ENCODE data around the gene MKX.

Gene MKX

GRCh38 chr10:27742195-27743011, 3.2 kb downstream of the MKX start:
- peak; percentile 88 for DNase-seq

GRCh38 chr10:27741173-27742091, 4.2 kb downstream of the MKX start:
- DNase-seq: peak; percentile 4

DNA sequence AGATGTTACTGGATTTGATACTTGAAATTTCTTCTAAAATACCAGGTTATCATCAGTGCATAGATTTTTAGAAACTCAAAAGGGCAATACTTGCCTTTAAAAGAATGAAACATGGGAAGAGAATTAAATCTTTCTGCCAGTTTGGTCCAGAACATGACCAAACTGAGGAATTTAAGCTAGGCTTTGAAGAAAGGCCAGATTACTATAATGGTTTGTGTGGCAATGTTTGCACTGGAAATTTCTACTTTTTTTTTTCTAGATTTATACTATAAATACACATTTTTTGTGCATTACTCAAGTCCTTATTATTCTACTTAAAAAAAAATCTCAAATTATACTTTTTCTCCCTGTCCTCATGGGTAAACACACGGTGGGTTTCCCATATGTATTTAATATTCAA, 9.2 kb downstream of the MKX start:
- no peak for DNase-seq

GRCh38 chr10:27730041-27730440, 15.6 kb downstream of the MKX start:
- no peak for DNase-seq

DNA sequence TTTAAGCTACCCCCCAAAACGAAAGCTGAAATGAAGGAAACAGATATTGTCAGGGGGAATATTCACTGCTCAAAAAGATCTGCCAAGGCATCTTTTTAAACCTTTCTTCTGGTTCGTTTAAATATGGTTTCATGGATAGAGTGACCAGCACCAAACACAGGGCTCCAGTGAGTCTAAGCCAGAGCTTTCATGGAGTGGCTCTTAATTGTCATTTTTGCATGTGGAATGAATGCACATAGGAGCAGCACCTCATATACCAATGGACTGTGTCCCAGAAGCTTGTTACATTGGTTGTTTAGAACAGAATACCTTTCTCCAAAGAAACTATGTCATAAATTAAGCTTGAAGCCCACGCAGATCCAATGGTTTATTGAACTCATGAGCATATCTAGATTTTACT, 17.3 kb downstream of the MKX start:
- DNase-seq: no peak

GRCh38 chr10:27724287-27724686, 21.3 kb downstream of the MKX start:
- no peak for DNase-seq

GRCh38 chr10:27723436-27723835, 22.2 kb downstream of the MKX start:
- DNase-seq: no peak

DNA sequence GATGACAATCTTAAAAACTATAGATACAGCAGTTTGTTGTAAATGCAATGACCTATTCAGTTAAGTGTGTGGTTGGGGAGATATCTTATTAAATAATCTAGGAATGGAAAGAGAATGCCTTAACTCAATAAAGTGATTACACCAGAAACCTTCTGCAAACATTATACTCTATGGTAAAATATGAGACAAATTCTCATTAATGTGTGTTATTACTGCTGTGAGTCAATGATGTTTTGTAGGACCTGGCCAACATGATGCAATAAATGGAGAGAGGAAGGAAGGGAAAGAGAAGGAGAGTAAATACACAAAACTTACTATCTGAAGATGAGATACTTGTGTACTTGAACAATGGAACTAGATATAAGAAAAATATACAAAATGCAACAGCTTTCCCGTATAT, 25.1 kb downstream of the MKX start:
- DNase-seq: no peak

DNA sequence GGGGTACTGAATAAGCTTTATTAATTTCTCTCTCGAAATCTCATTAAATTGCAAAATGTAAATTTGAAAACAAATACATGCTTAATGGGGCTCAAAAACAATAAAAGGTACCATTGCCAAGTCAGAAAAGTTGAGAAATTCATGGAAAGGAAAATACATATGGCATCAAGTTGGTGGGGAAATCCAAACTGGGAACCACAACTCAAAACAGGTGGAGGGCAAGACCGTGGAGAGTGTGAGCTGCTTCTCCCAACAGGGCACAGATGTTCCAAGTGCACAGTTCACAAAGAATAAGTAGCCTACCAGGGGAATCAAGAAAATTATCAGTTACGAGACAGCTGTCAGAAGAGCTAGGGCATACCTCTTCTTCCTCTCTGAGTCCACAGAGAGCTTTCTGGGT, 26.6 kb downstream of the MKX start:
- no peak for DNase-seq

GRCh38 chr10:27717861-27718260, 27.8 kb downstream of the MKX start:
- DNase-seq: no peak

DNA sequence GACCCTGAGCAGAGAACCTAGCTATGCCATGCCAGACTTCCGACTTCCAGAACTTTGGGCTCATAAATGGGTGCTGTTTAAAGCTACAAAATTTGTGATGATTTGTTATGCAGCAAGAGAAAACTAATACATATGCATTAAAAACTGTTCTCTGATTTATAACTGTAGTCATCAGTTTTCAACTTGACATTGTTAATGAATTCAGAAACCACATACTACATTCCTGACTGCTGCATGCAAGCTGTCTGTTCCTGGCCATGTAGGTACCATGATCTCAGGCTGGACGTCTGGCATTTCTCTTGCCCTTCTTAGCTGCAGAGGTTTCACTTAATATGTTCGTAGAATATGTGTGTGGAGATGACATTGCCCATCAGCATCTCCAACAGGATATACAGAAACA, 28.4 kb downstream of the MKX start:
- DNase-seq: no peak

DNA sequence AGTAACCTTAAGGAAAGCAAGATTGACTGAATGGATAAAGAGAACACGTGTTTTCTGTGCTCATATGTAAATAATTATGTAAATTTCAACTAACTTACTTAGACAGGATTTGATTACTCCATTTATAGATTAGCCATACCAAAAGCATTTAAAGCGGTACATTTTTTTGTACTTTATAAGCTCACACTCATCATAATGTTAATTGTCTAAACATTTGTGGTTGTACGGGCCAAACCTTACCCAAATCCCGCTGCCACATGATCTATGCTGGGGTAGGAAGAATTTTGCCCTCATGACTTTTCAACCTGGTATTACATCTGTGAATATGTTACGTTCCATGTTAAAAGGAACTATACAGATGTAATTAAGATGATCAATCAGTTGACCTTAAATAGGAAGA, 29.1 kb downstream of the MKX start:
- DNase-seq: no peak

DNA sequence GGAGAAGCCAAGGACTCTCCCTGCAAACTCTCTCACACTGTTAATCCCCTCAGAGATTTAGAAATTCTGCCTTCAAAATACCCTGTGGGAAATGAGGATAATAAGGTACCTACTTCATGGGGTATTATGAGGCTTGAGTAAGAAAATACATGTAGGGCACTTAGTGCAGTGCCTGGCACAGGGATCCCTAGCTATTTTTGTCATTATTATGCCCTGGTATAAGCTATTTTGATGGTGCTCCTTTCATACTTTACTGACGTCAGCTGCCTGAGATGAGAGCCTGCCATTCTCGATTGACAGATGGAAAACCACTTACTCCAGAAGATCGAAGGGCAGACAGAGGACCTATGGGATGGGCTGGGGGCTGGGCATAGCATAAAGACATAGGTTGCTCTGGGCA, 30.1 kb downstream of the MKX start:
- no peak for DNase-seq

GRCh38 chr10:27714349-27714748, 31.3 kb downstream of the MKX start:
- DNase-seq: no peak

- no peak for DNase-seq
Measured at GRCh38 chr10:27713941-27714340, 31.7 kb downstream of the MKX start.

DNA sequence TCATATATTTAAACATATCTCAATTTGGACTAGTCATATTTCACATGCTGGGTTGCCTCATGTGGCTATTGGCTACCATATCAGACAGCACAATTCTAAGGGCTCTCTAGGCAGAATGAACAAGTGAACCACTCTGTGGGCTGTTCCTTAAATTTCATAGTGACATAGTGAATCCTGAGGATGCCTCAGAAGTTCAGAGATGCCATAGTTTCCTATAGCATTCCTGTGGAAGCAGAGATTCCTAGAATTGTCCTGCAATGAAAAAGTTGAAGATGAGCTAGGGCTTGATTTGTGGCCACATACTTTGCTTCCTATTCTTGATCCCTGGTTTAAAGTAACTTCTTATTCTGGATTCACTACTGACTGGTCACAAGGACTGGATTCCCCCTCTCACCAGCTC, 35.6 kb downstream of the MKX start:
- DNase-seq: no peak

GRCh38 chr10:27709304-27709703, 36.3 kb downstream of the MKX start:
- no peak for DNase-seq

DNA sequence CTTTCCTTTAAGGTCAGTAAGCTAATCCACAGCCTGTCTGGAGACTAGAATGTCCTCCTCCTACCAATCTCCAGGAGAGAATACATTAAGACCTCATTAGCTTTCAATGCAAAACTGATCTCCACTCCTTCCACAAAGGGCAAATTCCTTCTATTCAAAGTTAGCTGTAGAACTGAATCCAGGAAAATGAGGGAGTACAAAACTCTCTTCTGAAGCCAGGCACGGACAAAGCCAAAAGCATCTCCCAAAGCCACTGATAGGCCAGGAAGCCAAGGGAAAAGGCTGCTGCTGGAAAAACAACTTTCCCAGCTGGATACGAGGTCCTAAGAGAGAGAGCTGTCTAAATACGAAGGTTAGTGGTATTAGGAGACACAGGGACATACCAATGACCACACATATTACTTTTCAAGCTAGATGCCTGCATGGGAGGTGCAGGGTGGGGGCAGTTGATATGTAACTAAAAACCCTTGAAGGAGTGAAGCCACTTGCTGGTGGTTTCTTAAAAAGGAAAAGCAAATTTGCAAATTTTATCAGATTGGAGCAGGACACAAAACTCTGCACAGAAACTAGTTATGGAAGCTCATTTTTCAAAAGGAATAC, 43.6 kb downstream of the MKX start:
- no peak for DNase-seq

- no peak for DNase-seq
Measured at GRCh38 chr10:27699776-27700175, 45.8 kb downstream of the MKX start.

DNA sequence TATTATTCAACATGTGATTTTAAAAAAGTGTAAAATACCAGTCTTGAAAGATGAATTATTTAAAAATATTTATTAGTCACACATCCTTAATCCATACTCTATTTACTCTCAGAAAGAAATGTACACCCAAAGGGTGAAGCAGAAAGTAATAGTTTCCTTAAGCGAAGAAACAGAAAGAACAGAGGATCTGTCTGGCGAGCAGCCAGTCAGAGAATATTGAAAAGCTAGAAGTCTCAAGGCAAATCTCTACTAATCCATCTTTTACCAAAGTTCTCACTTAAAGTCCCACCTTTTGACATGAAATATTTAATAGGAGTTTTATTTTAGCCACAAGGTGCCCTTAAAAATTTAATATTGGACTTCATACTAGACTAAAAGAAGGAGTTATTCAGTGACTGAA, 46.7 kb downstream of the MKX start:
- no peak for DNase-seq

- DNase-seq: no peak
Measured at GRCh38 chr10:27696466-27696865, 49.2 kb downstream of the MKX start.

GRCh38 chr10:27695706-27696105, 49.9 kb downstream of the MKX start:
- DNase-seq: no peak

GRCh38 chr10:27695088-27695487, 50.5 kb downstream of the MKX start:
- no peak for DNase-seq

DNA sequence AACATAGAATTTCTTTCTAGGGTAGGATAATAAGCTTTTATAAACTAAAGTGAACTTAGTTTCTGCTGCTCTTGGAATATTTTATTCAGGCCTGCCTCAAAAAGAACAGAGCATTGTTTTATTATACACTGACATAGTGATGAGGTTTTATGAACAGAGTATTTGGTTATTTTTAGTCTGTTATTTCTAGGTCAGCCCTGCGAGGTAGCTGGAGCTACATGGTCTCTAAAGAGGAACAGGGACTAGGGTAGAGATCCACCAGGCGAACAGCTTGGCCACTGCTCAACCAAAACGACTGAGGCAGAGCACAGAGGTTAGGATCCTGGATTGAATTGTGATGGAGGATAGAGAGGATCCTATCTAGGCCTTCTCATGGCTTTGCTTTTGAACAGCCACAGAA, 53.0 kb downstream of the MKX start:
- DNase-seq: no peak

All from stimulated activated CD4-positive, alpha-beta T cell treated with anti-CD3 and anti-CD28 coated beads, Interleukin-4, amount 100 ng/mL, for 24 hours (primary cell).